Right ventricle myocardium inferior (tissue), 1 donor: ENCODE data around the gene TMEM184A. TPM values are rescaled to one million over a fixed set of nuclear protein-coding genes. Genes with fewer than 3 reads are reported as not detected.

Experiments used
- ATAC-seq: fragments of 200-7000 bp; cut with Tn5 transposase; one replicate; pipeline ENCODE4 v1.9.1; 2020; ENCODE audit warnings: mild to moderate bottlenecking, moderate library complexity
- DNase-seq: peaks from one replicate; pipeline ENCODE4 v3.0.0; 2021; ENCODE audit errors: missing footprints
- intact Hi-C: fragments of 100-400 bp; cut with DNase I; formaldehyde crosslinking; loops from one replicate; pipeline ENCODE4 v1.11.0; 2022
- total RNA-seq: library from RNA; stranded (reverse); fragmentation: NEBNext Ultra II Directional; extraction: Animal tissue kit (Norgen Biotek cat#: 25700); gene quantifications from one replicate; pipeline ENCODE4 v1.2.1, GENCODE V29; 2021
- donor health status: DM: no; HTN: yes; CAD: no; lungs with severe emphysema.

The TMEM184A gene
- total RNA-seq, 1 donor from 2014 or later: 0.32 TPM

DNA sequence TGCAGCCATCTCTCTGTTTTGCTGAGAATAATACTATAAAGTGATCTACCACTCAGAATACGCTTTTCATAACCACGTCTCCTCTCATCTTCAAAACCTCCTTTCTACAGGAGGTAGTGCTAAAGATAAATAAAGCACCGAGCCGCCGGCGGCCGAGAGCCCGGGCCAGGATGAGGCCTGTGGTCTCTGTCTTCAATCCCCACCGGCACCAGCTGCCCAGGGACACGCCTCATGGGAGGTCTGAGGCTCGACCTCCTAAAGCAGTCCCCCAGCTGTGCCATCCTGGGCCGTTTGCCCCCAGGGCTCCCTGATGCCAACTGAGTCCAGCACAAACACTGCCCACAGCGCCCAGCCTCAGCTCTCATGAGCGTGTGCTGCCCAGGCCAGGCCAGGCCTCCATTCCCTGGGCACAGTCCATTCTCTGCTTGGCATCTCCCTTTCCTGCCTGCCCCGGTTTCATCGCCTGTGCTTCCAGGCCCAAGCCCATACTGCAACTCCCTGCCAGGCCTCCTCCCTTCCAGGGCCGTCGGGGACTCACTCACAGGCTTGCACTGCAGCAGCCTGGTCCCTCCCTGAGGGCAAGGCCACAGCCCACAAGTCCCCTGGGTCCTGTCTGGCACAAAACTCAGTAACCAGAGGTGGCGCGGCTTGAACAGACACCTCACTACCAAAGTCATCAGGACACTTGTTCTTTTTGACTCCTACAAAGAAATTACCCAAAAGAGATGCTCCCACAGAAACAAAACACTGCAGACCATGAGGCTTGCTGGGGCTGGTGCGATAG lies 54.3 kb downstream of the TMEM184A start:
- intact Hi-C loops: no loop called here
- ATAC-seq: no peak
- DNase-seq: no peak

- DNase-seq: no peak
- intact Hi-C loops: no loop called here
- ATAC-seq: no peak
Observed at GRCh38 chr7:1500064-1500807, 55.8 kb downstream of the TMEM184A start.

- no peak for ATAC-seq
- no peak for DNase-seq
- intact Hi-C loops: no loop called here
Observed at GRCh38 chr7:1499367-1500029, 56.5 kb downstream of the TMEM184A start.

DNA sequence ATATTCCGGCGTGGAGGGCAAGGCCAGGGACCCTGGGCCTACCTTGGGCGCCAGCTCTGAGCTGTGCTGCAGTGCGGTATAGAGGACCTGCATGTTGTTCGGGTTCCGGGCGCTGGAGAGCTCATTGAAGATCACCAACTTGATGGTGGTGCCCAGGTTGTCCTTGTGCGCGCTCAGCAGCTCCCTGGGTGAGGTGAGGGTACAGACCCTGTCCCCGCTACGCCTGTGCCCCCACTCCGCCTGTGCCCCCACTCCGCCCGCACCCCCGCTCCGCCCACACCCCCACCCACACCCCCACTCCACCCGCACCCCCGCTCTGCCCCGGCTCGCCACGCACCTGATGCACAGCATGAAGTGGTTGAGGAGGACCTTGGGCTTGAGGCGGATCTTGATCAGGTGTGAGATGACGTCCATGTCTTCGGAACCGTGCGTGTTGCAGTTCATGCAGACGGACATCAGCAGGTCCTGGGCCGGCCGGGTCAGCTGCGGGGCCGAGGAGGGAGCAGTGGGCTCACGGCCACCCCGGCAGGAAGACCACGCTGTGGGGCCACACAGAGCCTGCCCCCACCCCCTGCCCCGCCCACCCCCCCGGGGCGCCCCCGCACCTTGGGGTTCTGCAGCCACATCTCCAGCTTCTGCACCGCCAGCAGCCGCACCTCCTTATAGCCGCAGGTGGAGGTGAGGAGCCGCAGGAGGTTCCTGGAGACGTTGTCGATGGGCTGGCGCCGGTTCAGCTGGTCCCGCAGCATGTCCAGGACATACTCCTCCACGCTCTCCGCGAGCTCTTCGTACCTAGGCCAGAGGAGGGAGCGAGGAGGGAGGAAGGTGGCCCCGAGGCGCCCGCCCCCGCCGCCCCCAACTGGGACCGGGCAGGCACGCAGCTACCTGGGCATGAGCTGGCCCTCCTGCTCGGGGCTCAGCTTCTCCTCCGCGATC lies 57.4 kb downstream of the TMEM184A start:
- no peak for ATAC-seq
- no peak for DNase-seq
- intact Hi-C loops: no loop called here

GRCh38 chr7:1497293-1497927 lies 58.6 kb downstream of the TMEM184A start:
- intact Hi-C loops: no loop called here
- no peak for ATAC-seq
- DNase-seq: no peak

GRCh38 chr7:1496531-1497292 lies 59.3 kb downstream of the TMEM184A start:
- intact Hi-C loops: no loop called here
- DNase-seq (no peak), ATAC-seq (no peak)

DNA sequence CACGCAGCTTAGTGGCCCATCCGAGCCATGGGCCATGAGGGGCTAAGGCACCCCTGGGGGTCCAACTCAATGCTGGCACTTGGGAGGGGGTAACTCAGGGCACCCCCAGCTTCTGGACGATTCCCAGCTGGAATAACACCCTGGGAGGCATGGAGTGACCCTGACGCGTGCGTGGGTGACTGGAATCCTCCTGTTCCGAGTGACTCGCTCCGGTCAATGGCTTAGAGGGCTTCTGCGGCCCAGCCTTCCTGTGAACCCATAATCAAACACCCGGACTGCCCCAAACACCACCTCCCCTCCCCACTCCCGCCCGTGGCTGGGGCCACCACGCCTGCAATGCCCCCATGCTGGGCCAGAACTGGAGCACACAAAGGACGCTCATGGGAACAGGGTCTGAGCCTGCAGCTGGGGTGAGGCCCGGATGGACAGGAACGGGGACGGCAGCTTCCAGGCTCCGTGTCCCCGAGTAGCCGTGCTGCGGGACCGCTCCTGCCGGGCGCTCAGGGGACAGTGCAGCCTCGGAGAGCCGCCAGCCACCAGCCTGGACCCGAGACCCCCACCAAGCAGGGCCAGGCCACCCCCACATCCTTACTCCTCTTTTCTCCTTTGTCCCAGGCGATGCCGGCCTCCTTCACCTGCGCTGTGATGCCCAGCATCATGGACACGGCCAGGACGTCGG lies 60.3 kb downstream of the TMEM184A start:
- no peak for ATAC-seq
- no peak for DNase-seq
- intact Hi-C loops: no loop called here

DNA sequence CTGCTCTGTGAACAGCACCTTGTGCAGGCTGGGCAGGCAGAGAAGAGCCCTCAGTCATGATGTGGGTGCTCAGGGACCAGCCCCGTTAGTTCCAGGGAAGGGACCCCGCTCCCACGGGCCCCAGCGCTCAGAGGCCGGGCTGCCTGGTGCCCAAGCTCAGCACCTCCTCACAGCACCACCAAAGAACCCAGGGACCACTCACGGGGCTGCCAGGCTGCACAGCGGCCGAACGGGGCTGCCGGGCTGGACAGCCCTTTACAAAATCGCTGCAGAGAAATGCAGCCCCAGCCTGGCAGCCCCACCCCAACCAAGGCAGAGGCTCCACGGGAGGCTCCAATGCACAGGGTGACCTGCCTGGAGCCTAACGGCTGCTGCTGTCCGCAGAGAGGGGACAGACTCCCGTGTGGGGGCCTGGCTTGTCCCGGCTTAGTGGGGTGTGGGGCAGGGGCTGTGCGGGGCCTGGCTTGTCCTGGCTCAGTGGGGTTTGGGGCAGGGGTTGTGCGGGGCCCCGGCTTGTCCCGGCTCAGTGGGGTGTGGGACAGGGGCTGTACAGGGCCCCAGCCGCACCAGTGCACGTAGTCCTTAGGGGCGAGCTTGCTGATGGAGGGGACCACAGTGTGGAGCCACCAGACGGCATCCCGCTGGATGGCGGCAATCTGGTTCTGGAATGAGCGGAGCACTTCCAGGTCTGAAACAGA lies 61.0 kb downstream of the TMEM184A start:
- intact Hi-C loops: no loop called here
- ATAC-seq: no peak

DNA sequence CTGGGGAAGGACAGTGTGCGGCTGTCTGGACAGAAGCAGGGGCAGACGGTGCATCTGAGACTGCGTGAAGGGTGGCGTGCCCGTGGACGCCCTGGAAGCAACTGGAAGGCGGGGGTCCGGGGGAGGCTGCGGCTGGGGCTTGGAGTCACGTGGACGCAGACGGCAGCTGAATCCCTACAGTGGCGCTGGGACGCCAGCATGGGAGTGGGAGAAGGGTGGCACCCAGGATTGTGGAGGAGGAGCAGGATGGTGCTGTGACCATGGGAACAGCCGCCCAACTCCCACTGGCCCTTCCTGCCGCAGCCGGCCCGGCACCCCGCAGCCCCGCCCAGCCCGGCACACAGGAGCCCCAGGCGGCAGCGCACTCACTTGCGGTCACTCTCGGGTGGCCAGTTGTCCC lies 61.6 kb downstream of the TMEM184A start:
- DNase-seq: no peak
- intact Hi-C loops: no loop called here
- ATAC-seq: no peak

More for the DNA sequence above, 61.0 kb downstream of the TMEM184A start:
- no peak for DNase-seq

DNA sequence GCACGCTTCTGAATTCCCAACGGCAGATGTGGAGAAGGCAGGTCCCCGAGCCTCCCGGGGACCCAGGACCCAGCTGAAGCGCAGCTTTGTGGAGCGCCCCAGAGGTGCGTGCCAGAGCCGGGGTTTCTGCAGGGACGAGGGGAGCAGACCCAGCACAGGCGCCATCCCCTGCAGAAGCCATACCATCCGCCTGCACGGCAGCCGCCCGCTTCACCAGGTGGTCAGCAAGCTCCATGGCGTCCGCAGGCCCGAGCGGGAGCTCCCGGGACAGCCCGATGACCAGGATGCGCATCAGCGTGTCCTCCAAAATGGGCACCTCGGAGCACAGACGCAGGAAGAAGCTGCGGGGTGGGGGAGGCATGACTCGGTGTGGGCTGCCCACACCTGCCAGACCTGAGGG lies 62.4 kb downstream of the TMEM184A start:
- no peak for DNase-seq
- intact Hi-C loops: no loop called here
- ATAC-seq: no peak

DNA sequence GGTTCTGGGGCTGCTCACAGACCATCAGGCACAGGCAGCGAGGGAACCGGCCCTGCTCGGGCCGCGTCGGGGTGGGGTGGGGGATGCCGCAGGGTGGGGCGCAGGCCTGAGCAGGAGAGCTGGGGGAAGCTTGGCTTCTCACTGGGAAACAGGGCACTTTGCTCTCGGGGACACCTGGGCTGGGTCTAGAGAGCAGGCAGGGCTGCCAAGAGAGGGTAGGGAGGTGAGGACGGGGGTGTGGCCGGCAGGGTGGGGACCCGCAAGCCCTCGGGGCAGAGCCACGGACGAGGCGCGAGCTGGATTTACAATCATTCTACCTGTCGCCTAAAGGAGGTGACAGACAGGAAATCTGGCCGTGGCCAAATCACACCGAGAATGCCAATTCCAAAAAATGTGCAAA lies 62.9 kb downstream of the TMEM184A start:
- intact Hi-C loops: no loop called here
- ATAC-seq (no peak), DNase-seq (no peak)

- intact Hi-C loops: no loop called here
- ATAC-seq: no peak
- no peak for DNase-seq
Observed at GRCh38 chr7:1492640-1493039, 63.4 kb downstream of the TMEM184A start.

Other genes with a start within 250 kb of the TMEM184A start
- gene MICALL2, start 96.7 kb downstream of the TMEM184A start, total RNA-seq: 9.0 TPM
- gene INTS1, start 51.8 kb downstream of the TMEM184A start, total RNA-seq: 25.8 TPM
- 50.8 TPM for gene MAFK, start 25.5 kb downstream of the TMEM184A start, total RNA-seq
- 13.3 TPM for gene PSMG3, start 13.8 kb upstream of the TMEM184A start, total RNA-seq
- 10.7 TPM for gene ELFN1, start 114.1 kb upstream of the TMEM184A start, total RNA-seq